ENCODE results near the gene TMF1. TPM values are rescaled to one million over a fixed set of nuclear protein-coding genes. Genes with fewer than 3 reads are reported as not detected.

TMF1 gene, protein sequence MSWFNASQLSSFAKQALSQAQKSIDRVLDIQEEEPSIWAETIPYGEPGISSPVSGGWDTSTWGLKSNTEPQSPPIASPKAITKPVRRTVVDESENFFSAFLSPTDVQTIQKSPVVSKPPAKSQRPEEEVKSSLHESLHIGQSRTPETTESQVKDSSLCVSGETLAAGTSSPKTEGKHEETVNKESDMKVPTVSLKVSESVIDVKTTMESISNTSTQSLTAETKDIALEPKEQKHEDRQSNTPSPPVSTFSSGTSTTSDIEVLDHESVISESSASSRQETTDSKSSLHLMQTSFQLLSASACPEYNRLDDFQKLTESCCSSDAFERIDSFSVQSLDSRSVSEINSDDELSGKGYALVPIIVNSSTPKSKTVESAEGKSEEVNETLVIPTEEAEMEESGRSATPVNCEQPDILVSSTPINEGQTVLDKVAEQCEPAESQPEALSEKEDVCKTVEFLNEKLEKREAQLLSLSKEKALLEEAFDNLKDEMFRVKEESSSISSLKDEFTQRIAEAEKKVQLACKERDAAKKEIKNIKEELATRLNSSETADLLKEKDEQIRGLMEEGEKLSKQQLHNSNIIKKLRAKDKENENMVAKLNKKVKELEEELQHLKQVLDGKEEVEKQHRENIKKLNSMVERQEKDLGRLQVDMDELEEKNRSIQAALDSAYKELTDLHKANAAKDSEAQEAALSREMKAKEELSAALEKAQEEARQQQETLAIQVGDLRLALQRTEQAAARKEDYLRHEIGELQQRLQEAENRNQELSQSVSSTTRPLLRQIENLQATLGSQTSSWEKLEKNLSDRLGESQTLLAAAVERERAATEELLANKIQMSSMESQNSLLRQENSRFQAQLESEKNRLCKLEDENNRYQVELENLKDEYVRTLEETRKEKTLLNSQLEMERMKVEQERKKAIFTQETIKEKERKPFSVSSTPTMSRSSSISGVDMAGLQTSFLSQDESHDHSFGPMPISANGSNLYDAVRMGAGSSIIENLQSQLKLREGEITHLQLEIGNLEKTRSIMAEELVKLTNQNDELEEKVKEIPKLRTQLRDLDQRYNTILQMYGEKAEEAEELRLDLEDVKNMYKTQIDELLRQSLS
- 10 to 100 TPM; 31.2 to 43.3 (median 36.3) TPM for total RNA-seq

- ATAC-seq: peak; percentile 99
- H3K27me3 ChIP-seq: no peaks in the 10 kb centered on the region
- H3K4me3 ChIP-seq: peak within 1 kb of the TSS; percentile 67 to 77
- 0 to 3% methylated on average over 11 to 15 of the region's 45 CpGs for WGBS, 2 donors (ENCODE audit: low coverage in 1 of 2)
- no peaks in the 10 kb centered on the region for H3K9me3 ChIP-seq
- H3K4me1 ChIP-seq: peaks cover 7 to 46% (median 7%) of the 10 kb centered on the region in 3 donors
- H3K27ac ChIP-seq: peak within 1 kb of the TSS; percentile 83 to 96 (median 95)
- peaks cover 4 to 59% of the 10 kb centered on the region in 2 donors for H3K36me3 ChIP-seq
- TF ChIP-seq POLR2A (IDR thresholded peaks at IDR 0.05) (peak; percentile 82), POLR2AphosphoS5 (IDR thresholded peaks at IDR 0.05) (peak; percentile 89)
- TF ChIP-seq, protein P1, sequence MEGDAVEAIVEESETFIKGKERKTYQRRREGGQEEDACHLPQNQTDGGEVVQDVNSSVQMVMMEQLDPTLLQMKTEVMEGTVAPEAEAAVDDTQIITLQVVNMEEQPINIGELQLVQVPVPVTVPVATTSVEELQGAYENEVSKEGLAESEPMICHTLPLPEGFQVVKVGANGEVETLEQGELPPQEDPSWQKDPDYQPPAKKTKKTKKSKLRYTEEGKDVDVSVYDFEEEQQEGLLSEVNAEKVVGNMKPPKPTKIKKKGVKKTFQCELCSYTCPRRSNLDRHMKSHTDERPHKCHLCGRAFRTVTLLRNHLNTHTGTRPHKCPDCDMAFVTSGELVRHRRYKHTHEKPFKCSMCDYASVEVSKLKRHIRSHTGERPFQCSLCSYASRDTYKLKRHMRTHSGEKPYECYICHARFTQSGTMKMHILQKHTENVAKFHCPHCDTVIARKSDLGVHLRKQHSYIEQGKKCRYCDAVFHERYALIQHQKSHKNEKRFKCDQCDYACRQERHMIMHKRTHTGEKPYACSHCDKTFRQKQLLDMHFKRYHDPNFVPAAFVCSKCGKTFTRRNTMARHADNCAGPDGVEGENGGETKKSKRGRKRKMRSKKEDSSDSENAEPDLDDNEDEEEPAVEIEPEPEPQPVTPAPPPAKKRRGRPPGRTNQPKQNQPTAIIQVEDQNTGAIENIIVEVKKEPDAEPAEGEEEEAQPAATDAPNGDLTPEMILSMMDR (IDR thresholded peaks at IDR 0.05): no peak
These were observed at the start of gene TMF1 for GRCh38 chr3:69051756-69052471. TMF1 (minus strand) TSS chr3:69052333; CDS start chr3:69052086, 247 bp downstream.

GRCh38 chr3:69099576-69099975 lies 47.4 kb upstream of the TMF1 start:
- WGBS, 2 donors (ENCODE audit: low coverage in 1 of 2): 63 to 68% methylated on average over 3 to 4 of the region's 4 CpGs
- no peak for ATAC-seq
- Histone ChIP-seq H3K36me3 (peaks cover 3 to 39% of the 10 kb centered on the region in 2 donors), H3K27me3 (no peaks in the 10 kb centered on the region), H3K4me1 (peaks cover 3 to 77% (median 5%) of the 10 kb centered on the region in 3 donors), H3K9me3 (no peaks in the 10 kb centered on the region), H3K27ac (peak overlapping the region in 1 of 4 donors; percentile 0), H3K4me3 (no peak overlapping the region)
- TF ChIP-seq, protein P1 (IDR thresholded peaks at IDR 0.05): no peak
- TF ChIP-seq POLR2A (IDR thresholded peaks at IDR 0.05): no peak
- no peak for TF ChIP-seq EP300 (IDR thresholded peaks at IDR 0.05)
- TF ChIP-seq POLR2AphosphoS5 (IDR thresholded peaks at IDR 0.05): no peak

DNA sequence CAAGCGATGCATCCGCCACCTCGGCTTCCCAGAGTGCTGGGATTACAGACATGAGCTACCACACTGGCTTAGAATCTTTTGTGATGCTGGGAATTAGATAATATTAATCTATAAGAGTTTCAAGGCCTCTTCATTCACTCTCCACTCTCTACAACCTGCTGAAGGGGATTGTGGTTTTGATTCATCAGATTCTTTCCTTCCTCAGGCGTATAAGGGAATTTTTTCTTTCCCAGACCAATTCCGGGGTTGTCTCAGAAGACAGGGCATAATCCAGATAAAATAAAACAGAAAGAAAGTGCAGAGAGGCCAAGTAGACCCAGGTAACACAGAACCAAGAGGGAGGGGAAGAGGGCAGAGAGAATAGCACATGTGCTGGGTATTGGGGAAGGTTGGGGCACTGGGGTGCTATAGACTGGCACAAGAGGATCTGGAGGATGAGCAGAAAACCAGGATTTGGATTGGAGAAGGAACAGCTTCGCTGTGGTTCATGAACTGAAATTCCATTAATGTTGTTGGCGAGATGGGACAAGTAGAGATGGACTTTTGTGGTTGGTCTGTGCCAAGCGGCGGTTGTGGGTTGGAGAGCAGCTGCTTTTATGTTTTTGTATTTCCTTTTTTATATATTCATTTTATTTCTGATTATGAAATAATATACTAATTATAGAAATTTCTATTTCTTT lies 45.4 kb upstream of the TMF1 start:
- TF ChIP-seq, protein P1 (IDR thresholded peaks at IDR 0.05): no peak
- TF ChIP-seq POLR2A (IDR thresholded peaks at IDR 0.05) (no peak), POLR2AphosphoS5 (IDR thresholded peaks at IDR 0.05) (no peak), EP300 (IDR thresholded peaks at IDR 0.05) (no peak)
- no peak for ATAC-seq
- Histone ChIP-seq H3K27ac (peak overlapping the region in 2 of 4 donors; percentile 16 to 95), H3K4me3 (no peak overlapping the region), H3K36me3 (peaks cover 3 to 19% of the 10 kb centered on the region in 2 donors), H3K27me3 (no peaks in the 10 kb centered on the region), H3K4me1 (peaks cover 9 to 88% (median 20%) of the 10 kb centered on the region in 3 donors), H3K9me3 (no peaks in the 10 kb centered on the region)
- WGBS, 2 donors (ENCODE audit: low coverage in 1 of 2): 87 to 98% methylated on average over 5 to 9 of the region's 9 CpGs

- no CpG with 5 or more reads among the region's 5 CpGs for WGBS, 2 donors (ENCODE audit: low coverage in 1 of 2)
- Histone ChIP-seq H3K27me3 (no peaks in the 10 kb centered on the region), H3K9me3 (no peaks in the 10 kb centered on the region), H3K4me1 (peaks cover 18 to 100% (median 30%) of the 10 kb centered on the region in 3 donors), H3K36me3 (peaks cover 0 to 8% of the 10 kb centered on the region in 2 donors), H3K27ac (peak overlapping the region in 3 of 4 donors; percentile 35 to 95 (median 90)), H3K4me3 (no peak overlapping the region)
- ATAC-seq: no peak
- TF ChIP-seq POLR2AphosphoS5 (IDR thresholded peaks at IDR 0.05) (no peak), EP300 (IDR thresholded peaks at IDR 0.05) (no peak), POLR2A (IDR thresholded peaks at IDR 0.05) (no peak)
- TF ChIP-seq, protein P1 (IDR thresholded peaks at IDR 0.05): no peak
These were observed 44.2 kb upstream of the TMF1 start for GRCh38 chr3:69096299-69096698.
